Endodermal cell (in vitro differentiated cells): Measurements from ENCODE around the gene OR2T11. TPM values are rescaled to one million over a fixed set of nuclear protein-coding genes. Genes with fewer than 3 reads are reported as not detected.

Experiments
- DNase-seq: peaks from one replicate; pipeline ENCODE4 v3.0.0-alpha.2; 2017
- H3K27ac ChIP-seq: 2 replicates; pipeline ENCODE4 v1.5.1; 2013; ENCODE audit warnings: mild to moderate bottlenecking, low read depth, low read length, moderate library complexity
- H3K27me3 ChIP-seq: 2 replicates; pipeline ENCODE4 v1.6.1; 2013; ENCODE audit warnings: mild to moderate bottlenecking, low read length, moderate library complexity; ENCODE audit not compliant: insufficient read depth, control insufficient read depth, poor library complexity, severe bottlenecking
- H3K36me3 ChIP-seq: 2 replicates; pipeline ENCODE4 v1.7.0; 2013; ENCODE audit warnings: mild to moderate bottlenecking, low read length, moderate library complexity; ENCODE audit not compliant: control insufficient read depth, insufficient read depth
- H3K4me1 ChIP-seq: one replicate; pipeline ENCODE4 v1.7.0; 2013; ENCODE audit warnings: low read length; ENCODE audit not compliant: control insufficient read depth, insufficient read depth
- H3K4me3 ChIP-seq: 2 replicates; pipeline ENCODE4 v1.5.1; 2013; ENCODE audit warnings: mild to moderate bottlenecking, low read length, moderate library complexity
- H3K9ac ChIP-seq: 2 replicates; pipeline ENCODE4 v1.6.1; 2013; ENCODE audit warnings: mild to moderate bottlenecking, low read length, moderate library complexity; ENCODE audit not compliant: poor library complexity, severe bottlenecking; ENCODE audit errors: extremely low read depth
- H3K9me3 ChIP-seq: 2 replicates; pipeline ENCODE4 v1.6.1; 2013; ENCODE audit warnings: mild to moderate bottlenecking, low read length, moderate library complexity; ENCODE audit not compliant: control insufficient read depth
- H3K27ac Mint-ChIP-seq: 2 replicates; pipeline ENCODE4 v1.8.0; 2020; ENCODE audit warnings: mixed read lengths
- H3K27me3 Mint-ChIP-seq: 2 replicates; pipeline ENCODE4 v1.8.0; 2021; ENCODE audit warnings: mild to moderate bottlenecking, mixed read lengths; ENCODE audit not compliant: insufficient read depth
- H3K36me3 Mint-ChIP-seq: 2 replicates; pipeline ENCODE4 v1.8.0; 2020; ENCODE audit warnings: low read depth, mixed read lengths
- H3K4me1 Mint-ChIP-seq: 2 replicates; pipeline ENCODE4 v1.8.0; 2020; ENCODE audit warnings: mixed read lengths
- H3K4me3 Mint-ChIP-seq: 2 replicates; pipeline ENCODE4 v1.8.0; 2020; ENCODE audit warnings: mild to moderate bottlenecking, moderate library complexity, mixed read lengths
- H3K9me3 Mint-ChIP-seq: 2 replicates; pipeline ENCODE4 v1.8.0; 2020; ENCODE audit warnings: mild to moderate bottlenecking, mixed read lengths
- WGBS, 2 experiments: methylation state at CpG; one replicate each; pipeline versions ENCODE4 v1.1.5 to v1.1.7; 2013; ENCODE audit warnings: missing lambda C conversion rate in 2 of 2, mixed read lengths in 1 of 2; ENCODE audit not compliant: insufficient coverage in 1 of 2, insufficient read length in 1 of 2; 5-methylcytosine and 5-hydroxymethylcytosine counted together
- total RNA-seq, 2 donors: library from RNA; stranded (reverse); fragmentation: NEBNext Ultra II Directional in 1 of 2; extraction: Animal tissue kit (Norgen Biotek cat#: 25700) in 1 of 2; gene quantifications; 2 replicates in 1 of 2; 3 replicates in 1 of 2; pipeline ENCODE4 v1.2.1, GENCODE V29; 2021
- TF ChIP-seq, protein P1 (sequence below): fragments of 200-600 bp; sonication (generic); conservative IDR thresholded peaks from 2 replicates; pipeline ENCODE4 v1.5.0; 2021; ENCODE audit warnings: antibody characterized with exemption, mild to moderate bottlenecking

OR2T11 gene
- total RNA-seq, 2 donors from 2014 or later: not detected

DNA sequence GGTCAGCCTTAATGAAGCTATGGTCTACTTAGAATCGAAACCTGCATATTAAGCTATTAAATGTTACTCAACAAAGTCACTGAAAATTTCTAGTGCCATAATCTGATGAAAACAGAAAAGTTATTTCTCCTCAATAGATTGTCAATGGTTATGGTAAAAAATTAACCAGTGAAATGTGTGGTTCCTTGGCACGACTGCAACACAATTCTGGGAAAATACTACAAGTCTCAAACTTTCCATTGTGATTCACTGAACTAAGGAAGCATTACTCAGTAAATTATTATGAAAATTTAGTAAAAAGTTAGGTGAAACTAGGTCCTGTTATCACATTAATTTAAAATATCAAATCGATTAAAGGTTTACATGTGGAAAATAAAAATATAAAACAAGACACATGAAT is 24.6 kb downstream of the OR2T11 start:
- Histone ChIP-seq H3K4me3 (no peak overlapping the region), H3K36me3 (no peaks in the 10 kb centered on the region), H3K4me1 (no peaks in the 10 kb centered on the region), H3K27me3 (no peaks in the 10 kb centered on the region), H3K9me3 (peaks cover 91% of the 10 kb centered on the region), H3K27ac (no peak overlapping the region), H3K9ac (no peak overlapping the region)
- H3K27me3 Mint-ChIP-seq: no peaks in the 10 kb centered on the region
- H3K27ac Mint-ChIP-seq: no peak overlapping the region
- 48% methylated on average over 3 of the region's 3 CpGs; no CpG with 5 or more reads in 1 of the 2 experiments for whole genome bisulfite sequencing, 2 experiments
- H3K9me3 Mint-ChIP-seq: peaks cover 86% of the 10 kb centered on the region
- no peak overlapping the region for H3K4me3 Mint-ChIP-seq
- TF ChIP-seq, protein P1, sequence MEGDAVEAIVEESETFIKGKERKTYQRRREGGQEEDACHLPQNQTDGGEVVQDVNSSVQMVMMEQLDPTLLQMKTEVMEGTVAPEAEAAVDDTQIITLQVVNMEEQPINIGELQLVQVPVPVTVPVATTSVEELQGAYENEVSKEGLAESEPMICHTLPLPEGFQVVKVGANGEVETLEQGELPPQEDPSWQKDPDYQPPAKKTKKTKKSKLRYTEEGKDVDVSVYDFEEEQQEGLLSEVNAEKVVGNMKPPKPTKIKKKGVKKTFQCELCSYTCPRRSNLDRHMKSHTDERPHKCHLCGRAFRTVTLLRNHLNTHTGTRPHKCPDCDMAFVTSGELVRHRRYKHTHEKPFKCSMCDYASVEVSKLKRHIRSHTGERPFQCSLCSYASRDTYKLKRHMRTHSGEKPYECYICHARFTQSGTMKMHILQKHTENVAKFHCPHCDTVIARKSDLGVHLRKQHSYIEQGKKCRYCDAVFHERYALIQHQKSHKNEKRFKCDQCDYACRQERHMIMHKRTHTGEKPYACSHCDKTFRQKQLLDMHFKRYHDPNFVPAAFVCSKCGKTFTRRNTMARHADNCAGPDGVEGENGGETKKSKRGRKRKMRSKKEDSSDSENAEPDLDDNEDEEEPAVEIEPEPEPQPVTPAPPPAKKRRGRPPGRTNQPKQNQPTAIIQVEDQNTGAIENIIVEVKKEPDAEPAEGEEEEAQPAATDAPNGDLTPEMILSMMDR: no peak
- DNase-seq: no peak
- no peaks in the 10 kb centered on the region for H3K4me1 Mint-ChIP-seq
- no peaks in the 10 kb centered on the region for H3K36me3 Mint-ChIP-seq

DNA sequence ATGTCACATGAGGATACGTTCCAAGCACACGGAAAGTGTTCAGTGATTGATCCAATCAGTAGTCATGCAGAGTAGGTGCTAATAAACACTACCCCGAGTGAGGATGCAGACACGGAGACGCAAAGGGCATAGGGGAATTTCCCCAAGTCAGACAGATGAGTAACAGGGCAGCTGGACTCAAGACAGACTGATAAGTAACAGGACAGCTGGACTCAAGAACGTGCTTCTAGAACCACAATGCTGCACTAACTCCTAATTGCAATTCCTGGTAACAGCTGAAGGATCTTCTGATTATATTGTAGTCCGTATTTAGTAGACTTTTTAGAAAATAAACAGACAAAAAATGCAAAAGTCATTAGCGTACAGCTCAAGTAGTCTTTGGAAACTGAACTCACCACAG is 35.5 kb downstream of the OR2T11 start:
- no peaks in the 10 kb centered on the region for H3K36me3 Mint-ChIP-seq

DNA sequence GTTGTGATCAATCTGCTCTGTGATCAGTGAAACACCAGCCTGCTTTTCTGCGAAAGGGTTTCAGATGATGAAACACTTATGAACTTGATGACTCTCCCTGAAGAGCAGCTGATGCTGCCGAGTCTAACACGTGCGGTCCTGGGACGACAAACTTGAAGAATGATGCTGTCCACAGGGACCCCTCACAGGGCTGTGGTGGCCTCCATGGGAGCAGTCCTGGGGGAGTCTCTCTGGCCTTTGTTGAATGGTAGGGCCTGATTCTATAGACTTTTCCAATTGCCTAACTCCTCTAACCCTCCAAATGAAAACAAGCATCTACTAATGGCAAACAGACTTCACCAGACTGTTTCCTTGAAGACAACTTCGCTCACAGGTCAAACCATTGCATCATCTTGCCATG is 37.3 kb downstream of the OR2T11 start, which contains the start of gene OR2T10:
OR2T10 (minus strand) TSS at position 112 of the 400 bp plus-strand sequence. CDS start 3,932 bp downstream, outside the sequence.
- Histone ChIP-seq H3K36me3 (no peaks in the 10 kb centered on the region), H3K27ac (no peak within 1 kb of the TSS), H3K9ac (no peak within 1 kb of the TSS), H3K9me3 (peaks cover 79% of the 10 kb centered on the region), H3K4me1 (no peaks in the 10 kb centered on the region), H3K4me3 (no peak within 1 kb of the TSS), H3K27me3 (no peaks in the 10 kb centered on the region)
- no peak for DNase-seq
- Mint-ChIP-seq H3K4me3 (no peak within 1 kb of the TSS), H3K4me1 (no peaks in the 10 kb centered on the region), H3K27me3 (no peaks in the 10 kb centered on the region), H3K36me3 (no peaks in the 10 kb centered on the region), H3K27ac (no peak within 1 kb of the TSS), H3K9me3 (peaks cover 77% of the 10 kb centered on the region)
- TF ChIP-seq, protein P1: no peak
- 83 to 93% methylated on average over 5 to 6 of the region's 6 CpGs for WGBS, 2 experiments

More for the DNA sequence above, 35.5 kb downstream of the OR2T11 start:
- Mint-ChIP-seq H3K9me3 (peaks cover 81% of the 10 kb centered on the region), H3K27me3 (no peaks in the 10 kb centered on the region), H3K4me3 (no peak overlapping the region), H3K27ac (no peak overlapping the region), H3K4me1 (no peaks in the 10 kb centered on the region)
- Histone ChIP-seq H3K27ac (no peak overlapping the region), H3K27me3 (no peaks in the 10 kb centered on the region), H3K4me1 (no peaks in the 10 kb centered on the region), H3K9ac (no peak overlapping the region), H3K4me3 (no peak overlapping the region), H3K9me3 (peaks cover 79% of the 10 kb centered on the region), H3K36me3 (no peaks in the 10 kb centered on the region)
- DNase-seq: no peak
- TF ChIP-seq, protein P1: no peak
- WGBS, 2 experiments: 70 to 75% methylated on average over 6 to 8 of the region's 8 CpGs
